GM12891 (cell line): ENCODE data around the gene TMEM184B.

Source experiments
- PAX5 ChIP-seq: IDR thresholded peaks from 2 replicates; pipeline ENCODE4 v1.6.1; 2011; ENCODE audit warnings: low read length, moderate library complexity, mild to moderate bottlenecking; ENCODE audit not compliant: insufficient read depth, severe bottlenecking
- POLR2A ChIP-seq: IDR thresholded peaks from 2 replicates; pipeline ENCODE4 v1.6.1; 2011; ENCODE audit warnings: low read depth, low read length, control low read depth
- POLR2AphosphoS5 ChIP-seq: IDR thresholded peaks from 2 replicates; pipeline ENCODE4 v1.6.1; 2011; ENCODE audit warnings: low read depth, low read length, control low read depth
- POU2F2 ChIP-seq: IDR thresholded peaks from 2 replicates; pipeline ENCODE4 v1.6.1; 2011; ENCODE audit warnings: low read depth, mild to moderate bottlenecking, control low read depth, low read length, moderate library complexity
- SPI1 ChIP-seq: IDR thresholded peaks from 2 replicates; pipeline ENCODE4 v1.6.1; 2011; ENCODE audit warnings: low read depth, low read length, control low read depth
- TAF1 ChIP-seq: IDR thresholded peaks from 2 replicates; pipeline ENCODE4 v1.6.1; 2011; ENCODE audit warnings: low read depth, low read length, control low read depth

DNA sequence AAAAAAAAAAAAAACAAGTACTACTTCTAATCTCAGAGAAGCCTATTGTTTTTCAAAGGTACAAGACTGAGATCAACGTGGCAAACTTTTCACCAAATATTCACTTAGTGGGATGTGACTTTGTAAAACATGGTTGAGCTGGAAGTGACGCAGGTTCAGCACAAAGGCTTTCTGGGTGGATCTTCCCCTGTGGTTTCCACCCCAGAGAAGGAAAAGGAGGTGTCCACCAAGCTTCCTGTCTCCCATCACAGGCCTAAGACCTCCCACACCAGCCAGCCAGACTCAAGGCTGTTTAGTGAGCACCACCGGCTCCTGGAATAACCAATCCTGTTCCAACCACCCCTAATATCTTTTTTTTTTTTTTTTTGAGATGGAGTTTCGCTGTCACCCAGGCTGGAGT lies 5.7 kb downstream of the TMEM184B start:
- TF ChIP-seq POLR2A, result no peak
- TF ChIP-seq SPI1, result no peak
- TF ChIP-seq POLR2AphosphoS5, result no peak
- TF ChIP-seq TAF1, result no peak
- TF ChIP-seq PAX5, result no peak
- TF ChIP-seq POU2F2, result no peak
